Natural killer cell (primary cell): ENCODE results near the gene C17orf67. TPM values are rescaled to one million over a fixed set of nuclear protein-coding genes. Genes with fewer than 3 reads are reported as not detected.

Source experiments
- ATAC-seq, 3 donors: fragments of 150-1000 bp in 2 of 3; fragments of 200-7000 bp in 1 of 3; cut with Tn5 transposase; 1 replicate in 1 of 3; 2 replicates in 2 of 3; pipeline ENCODE4 v1.10.0; 2021; ENCODE audit warnings: mild to moderate bottlenecking in 2 of 3, moderate library complexity in 2 of 3
- DNase-seq, 2 donors: peaks; one replicate each; pipeline versions ENCODE4 v3.0.0 to v3.0.0-alpha.2; 2013 to 2021; ENCODE audit warnings: mixed read lengths in 1 of 2
- H3K27ac ChIP-seq: one replicate; pipeline ENCODE4 v1.5.1; 2013; ENCODE audit warnings: mild to moderate bottlenecking, low read length
- H3K27me3 ChIP-seq: one replicate; pipeline ENCODE4 v1.6.1; 2013; ENCODE audit warnings: low read length; ENCODE audit not compliant: control insufficient read depth, insufficient read depth
- H3K36me3 ChIP-seq: one replicate; pipeline ENCODE4 v1.6.1; 2013; ENCODE audit warnings: low read length; ENCODE audit not compliant: control insufficient read depth, insufficient read depth
- H3K4me1 ChIP-seq: one replicate; pipeline ENCODE4 v1.6.1; 2013; ENCODE audit warnings: low read length; ENCODE audit not compliant: control insufficient read depth, insufficient read depth
- H3K4me3 ChIP-seq: one replicate; pipeline ENCODE4 v1.5.1; 2013; ENCODE audit warnings: low read length
- H3K9me3 ChIP-seq: one replicate; pipeline ENCODE4 v1.6.1; 2013; ENCODE audit warnings: low read length; ENCODE audit not compliant: control insufficient read depth, insufficient read depth
- H3K27ac Mint-ChIP-seq, 2 donors: one replicate each; pipeline ENCODE4 v1.8.0; 2022; ENCODE audit warnings: mild to moderate bottlenecking in 2 of 2, mixed read lengths in 2 of 2, moderate library complexity in 1 of 2
- H3K27me3 Mint-ChIP-seq, 2 donors: one replicate each; pipeline ENCODE4 v1.8.0; 2022; ENCODE audit warnings: low read depth in 2 of 2, mixed read lengths in 2 of 2
- H3K36me3 Mint-ChIP-seq: one replicate; pipeline ENCODE4 v1.8.0; 2022; ENCODE audit warnings: mixed read lengths
- H3K4me1 Mint-ChIP-seq, 2 donors: one replicate each; pipeline ENCODE4 v1.8.0; 2022; ENCODE audit warnings: mixed read lengths in 2 of 2
- H3K4me3 Mint-ChIP-seq: one replicate; pipeline ENCODE4 v1.8.0; 2022; ENCODE audit warnings: mild to moderate bottlenecking, moderate library complexity, mixed read lengths
- H3K9me3 Mint-ChIP-seq, 2 donors: one replicate each; pipeline ENCODE4 v1.8.0; 2022; ENCODE audit warnings: mixed read lengths in 2 of 2
- CTCF ChIP-seq: fragments of 200-600 bp; IDR thresholded peaks from one replicate; pipeline ENCODE4 v1.8.0; 2022; ENCODE audit warnings: antibody characterized with exemption
- WGBS: methylation state at CpG from one replicate; pipeline ENCODE4 v1.1.7; 2013; ENCODE audit warnings: missing lambda C conversion rate; ENCODE audit not compliant: insufficient coverage; 5-methylcytosine and 5-hydroxymethylcytosine counted together
- intact Hi-C: fragments of 100-400 bp; cut with micrococcal nuclease; formaldehyde crosslinking; loops from one replicate; pipeline ENCODE4 v1.14.2; 2022
- total RNA-seq, 4 donors: library from RNA; stranded (reverse); fragments of 120-200 nt in 1 of 4; gene quantifications; one replicate each; pipeline versions ENCODE4 v1.2.3 to v1.2.4, GENCODE V29; 2013 to 2022

Gene C17orf67
- total RNA-seq, 3 donors from 2014 or later (not counting 1 experiment from before 2014, with no cell fraction given), result 3.4 to 4.8 (median 3.5) TPM

- DNase-seq (no peak), ATAC-seq (no peak)
- WGBS, result 82% methylated on average over 5 of the region's 5 CpGs
- intact Hi-C loops, result no loop called here
- peaks cover 0 to 9% of the 10 kb centered on the region in 2 donors for H3K4me1 Mint-ChIP-seq
- no peaks in the 10 kb centered on the region for H3K27me3 Mint-ChIP-seq
- Histone ChIP-seq H3K4me1 (no peaks in the 10 kb centered on the region), H3K4me3 (no peak overlapping the region), H3K27me3 (no peaks in the 10 kb centered on the region), H3K36me3 (no peaks in the 10 kb centered on the region), H3K27ac (no peak overlapping the region), H3K9me3 (no peaks in the 10 kb centered on the region)
- no peak overlapping the region for H3K27ac Mint-ChIP-seq
- H3K4me3 Mint-ChIP-seq, result no peak overlapping the region
- TF ChIP-seq CTCF, result no peak
- peaks cover 7 to 8% of the 10 kb centered on the region in 2 donors for H3K9me3 Mint-ChIP-seq
- no peaks in the 10 kb centered on the region for H3K36me3 Mint-ChIP-seq
These were observed 38.4 kb downstream of the C17orf67 start for GRCh38 chr17:56795221-56795865.

- Mint-ChIP-seq H3K27ac (no peak overlapping the region), H3K27me3 (no peaks in the 10 kb centered on the region), H3K9me3 (peaks cover 7 to 8% of the 10 kb centered on the region in 2 donors), H3K4me1 (peaks cover 0 to 9% of the 10 kb centered on the region in 2 donors), H3K4me3 (no peak overlapping the region), H3K36me3 (no peaks in the 10 kb centered on the region)
- Histone ChIP-seq H3K27me3 (no peaks in the 10 kb centered on the region), H3K9me3 (no peaks in the 10 kb centered on the region), H3K27ac (no peak overlapping the region), H3K36me3 (no peaks in the 10 kb centered on the region), H3K4me3 (no peak overlapping the region), H3K4me1 (no peaks in the 10 kb centered on the region)
- intact Hi-C loops, result no loop called here
- ATAC-seq, result no peak
- no peak for DNase-seq
- 48% methylated on average over 2 of the region's 3 CpGs for WGBS
- no peak for TF ChIP-seq CTCF
These were observed 39.8 kb downstream of the C17orf67 start for GRCh38 chr17:56793957-56794356.

GRCh38 chr17:56793531-56793930 is 40.2 kb downstream of the C17orf67 start:
- no peaks in the 10 kb centered on the region for H3K36me3 Mint-ChIP-seq
- no peak for TF ChIP-seq CTCF
- no peaks in the 10 kb centered on the region for H3K27me3 ChIP-seq
- H3K27me3 Mint-ChIP-seq, result no peaks in the 10 kb centered on the region
- no peaks in the 10 kb centered on the region for H3K4me1 ChIP-seq
- no peaks in the 10 kb centered on the region for H3K9me3 ChIP-seq
- intact Hi-C loops, result no loop called here
- H3K4me3 ChIP-seq, result no peak overlapping the region
- no peak for DNase-seq
- H3K4me1 Mint-ChIP-seq, result peaks cover 0 to 9% of the 10 kb centered on the region in 2 donors
- H3K36me3 ChIP-seq, result no peaks in the 10 kb centered on the region
- no peak overlapping the region for H3K27ac Mint-ChIP-seq
- H3K27ac ChIP-seq, result no peak overlapping the region
- no peak overlapping the region for H3K4me3 Mint-ChIP-seq
- no peak for ATAC-seq
- peaks cover 7 to 8% of the 10 kb centered on the region in 2 donors for H3K9me3 Mint-ChIP-seq

GRCh38 chr17:56792267-56792666 is 41.5 kb downstream of the C17orf67 start:
- Mint-ChIP-seq H3K4me1 (peaks cover 7 to 15% of the 10 kb centered on the region in 2 donors), H3K4me3 (no peak overlapping the region), H3K36me3 (no peaks in the 10 kb centered on the region), H3K27me3 (peaks cover under 1 to 2% of the 10 kb centered on the region in 2 donors), H3K27ac (peak overlapping the region; percentile 8 to 89), H3K9me3 (peaks cover 7 to 8% of the 10 kb centered on the region in 2 donors)
- WGBS, result 88% methylated on average over 1 of the region's 1 CpG
- intact Hi-C loops, result no loop called here
- no peaks in the 10 kb centered on the region for H3K9me3 ChIP-seq
- no peak for TF ChIP-seq CTCF
- ATAC-seq, result no peak
- H3K27ac ChIP-seq, result no peak overlapping the region
- H3K4me1 ChIP-seq, result peaks cover under 1% of the 10 kb centered on the region
- no peaks in the 10 kb centered on the region for H3K36me3 ChIP-seq
- no peak overlapping the region for H3K4me3 ChIP-seq
- DNase-seq, result no peak
- no peaks in the 10 kb centered on the region for H3K27me3 ChIP-seq
